DND-41 (cell line): ENCODE results near the gene ABCD1.

Experiments used
- CTCF ChIP-seq: IDR thresholded peaks from 2 replicates; pipeline ENCODE4 v1.5.1; 2012; ENCODE audit warnings: borderline replicate concordance, low read length, moderate library complexity, mild to moderate bottlenecking; ENCODE audit not compliant: poor library complexity, severe bottlenecking; ENCODE audit errors: extremely low read depth
- EZH2 ChIP-seq: IDR thresholded peaks from 3 replicates; pipeline ENCODE4 v1.6.1; 2012; ENCODE audit warnings: borderline replicate concordance, low read depth, mild to moderate bottlenecking, moderate library complexity, low read length, inconsistent platforms; ENCODE audit not compliant: severe bottlenecking

- TF ChIP-seq CTCF (no peak), EZH2 (no peak)
These were observed 38.8 kb downstream of the ABCD1 start for GRCh38 chrX:153763298-153763932.
